ENCODE measurements around the gene PRDM12. TPM values are rescaled to one million over a fixed set of nuclear protein-coding genes. Genes with fewer than 3 reads are reported as not detected.

PRDM12 gene
- total and polyA plus RNA-seq, 2 of the 8 experiments (the other 6 are each of a cell fraction or from before 2014, with no cell fraction given) = 0.14 to 0.22 TPM

DNA sequence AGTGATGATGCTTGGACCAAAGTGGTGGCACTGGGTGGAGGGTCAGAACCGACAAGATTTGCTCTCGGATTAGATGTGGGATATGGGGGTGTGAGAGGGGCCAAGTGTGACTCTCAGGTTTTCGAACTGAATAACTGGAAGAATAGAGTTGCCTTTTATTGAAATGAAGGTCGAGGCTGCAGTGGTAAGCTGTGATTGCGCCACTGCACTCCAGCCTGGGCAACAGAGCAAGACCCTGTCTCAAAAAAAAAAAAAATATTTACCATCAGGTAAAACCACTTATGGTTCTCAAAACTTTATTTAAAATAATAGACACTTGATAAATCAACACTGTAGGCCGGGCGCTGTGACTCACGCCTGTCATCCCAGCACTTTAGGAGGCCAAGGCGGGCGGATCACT, 56.4 kb downstream of the PRDM12 start (continued):
- no peak for TF ChIP-seq SIN3A (conservative IDR thresholded peaks at IDR 0.05 in 1 of 2, IDR thresholded peaks at IDR 0.05 in 1 of 2; ENCODE audit: low read depth in 1 of 2, low read length in 2 of 2)
- no peak for TF ChIP-seq CBX8 (IDR thresholded peaks at IDR 0.05; ENCODE audit: borderline replicate concordance, low read depth, low read length)
- no peak for TF ChIP-seq EP300 (IDR thresholded peaks at IDR 0.05; ENCODE audit: borderline replicate concordance in 1 of 2, low read depth in 2 of 2, low read length in 2 of 2)
- no peak for TF ChIP-seq TCF12 (IDR thresholded peaks at IDR 0.05; ENCODE audit: low read depth, low read length)
- no peak for TF ChIP-seq SIRT6 (IDR thresholded peaks at IDR 0.05; ENCODE audit: low read length)
- no peak for TF ChIP-seq SP4 (IDR thresholded peaks at IDR 0.05; ENCODE audit: low read length)
- TF ChIP-seq USF2 (IDR thresholded peaks at IDR 0.05; ENCODE audit: low read length) = no peak
